HCT116 (cell line): Measurements from ENCODE around the gene CASP12. TPM values are rescaled to one million over a fixed set of nuclear protein-coding genes. Genes with fewer than 3 reads are reported as not detected.

ENCODE experiments used
- ATAC-seq: fragments of 200-7000 bp; cut with Tn5 transposase; 2 replicates; pipeline ENCODE4 v1.9.1; 2020; ENCODE audit warnings: mild to moderate bottlenecking, moderate library complexity
- BruUV-seq: library from RNA; stranded (reverse); fragments of 400-500 nt; replicated peaks from 2 replicates; lab custom pipeline; 2021; lab: Mats Ljungman, UMichigan
- CTCF ChIA-PET: fragments of 300-600 bp; sonication (Branson Sonifier 250); formaldehyde crosslinking; loops from one replicate; lab custom pipeline; 2021; ENCODE audit warnings: antibody characterized with exemption; lab: Charles Lee
- POLR2A ChIA-PET: fragments of 300-600, 350-600 bp; sonication (Branson Sonifier 250); formaldehyde crosslinking; loops from one replicate; lab custom pipeline; 2021; ENCODE audit warnings: antibody characterized with exemption; lab: Charles Lee
- RAD21 ChIA-PET, 2 experiments: fragments of 300-600 bp; sonication (Branson Sonifier 250); formaldehyde crosslinking; loops; one replicate each; lab custom pipeline; 2023; ENCODE audit warnings: low total read pairs in 2 of 2; ENCODE audit not compliant: uncharacterized antibody in 2 of 2, unreplicated experiment in 2 of 2, low non-redundant PET in 1 of 2; lab: Charles Lee
- DNase-seq: peaks from one replicate; pipeline ENCODE4 v3.0.0-alpha.2; 2010; ENCODE audit warnings: low read depth, low spot score
- H2AFZ ChIP-seq: fragments of 200-600 bp; shearing (Covaris generic), sonication (generic); 2 replicates; pipeline ENCODE4 v1.6.1; 2017; ENCODE audit warnings: low read depth, mixed run types, mixed read lengths, antibody characterized with exemption, low read length; ENCODE audit not compliant: poor library complexity, severe bottlenecking
- H3K27ac ChIP-seq: 2 replicates; pipeline ENCODE4 v1.5.1; 2012; ENCODE audit warnings: low read depth, low read length
- H3K27me3 ChIP-seq: fragments of 200-600 bp; sonication (generic); 2 replicates; pipeline ENCODE4 v1.6.1; 2016; ENCODE audit warnings: mixed run types, low read length, mixed read lengths; ENCODE audit not compliant: insufficient read depth
- H3K36me3 ChIP-seq, 2 experiments: fragments of 200-500 bp in 1 of 2; fragments of 200-600 bp in 1 of 2; sonication (Bioruptor generic) in 1 of 2; sonication (generic) in 1 of 2; 2 replicates each; pipeline versions ENCODE4 v1.5.1 to v1.6.1; 2014 to 2016; ENCODE audit warnings: low read length in 2 of 2, inconsistent platforms in 1 of 2, mixed read lengths in 1 of 2, mixed run types in 1 of 2; ENCODE audit not compliant: insufficient read depth in 2 of 2, control insufficient read depth in 1 of 2
- H3K4me1 ChIP-seq, 2 experiments: fragments of 200-600 bp in 1 of 2; sonication (generic) in 1 of 2; 2 replicates each; pipeline versions ENCODE4 v1.5.1 to v1.6.1; 2012 to 2017; ENCODE audit warnings: low read length in 2 of 2, inconsistent platforms in 1 of 2, mild to moderate bottlenecking in 1 of 2, mixed read lengths in 1 of 2, mixed run types in 1 of 2, moderate library complexity in 1 of 2; ENCODE audit not compliant: insufficient read depth in 2 of 2, control insufficient read depth in 1 of 2
- H3K4me2 ChIP-seq: fragments of 200-600 bp; sonication (generic); 2 replicates; pipeline ENCODE4 v1.6.1; 2017; ENCODE audit warnings: mixed run types, low read length, mixed read lengths
- H3K4me3 ChIP-seq, 2 experiments: fragments of 200-600 bp in 1 of 2; sonication (generic) in 1 of 2; replicated peaks in 1 of 2; 2 replicates each; pipeline ENCODE4 v1.5.1; 2011 to 2016; ENCODE audit warnings: low read length in 2 of 2, control low read depth in 1 of 2, low read depth in 1 of 2, mild to moderate bottlenecking in 1 of 2, mixed read lengths in 1 of 2, mixed run types in 1 of 2
- H3K79me2 ChIP-seq: fragments of 200-600 bp; sonication (generic); 2 replicates; pipeline ENCODE4 v1.6.1; 2017; ENCODE audit warnings: mild to moderate bottlenecking, mixed run types, low read length, moderate library complexity, mixed read lengths; ENCODE audit not compliant: insufficient read depth
- H3K9ac ChIP-seq: fragments of 200-600 bp; sonication (generic); 2 replicates; pipeline ENCODE4 v1.6.1; 2016; ENCODE audit warnings: low read length, mixed read lengths
- H3K9me2 ChIP-seq: fragments of 200-600 bp; sonication (generic), shearing (Covaris generic); 2 replicates; pipeline ENCODE4 v1.6.1; 2017; ENCODE audit warnings: mixed run types, mild to moderate bottlenecking, moderate library complexity; ENCODE audit not compliant: insufficient read depth
- H3K9me3 ChIP-seq, 2 experiments: fragments of 200-500 bp in 1 of 2; fragments of 200-600 bp in 1 of 2; sonication (Bioruptor generic) in 1 of 2; sonication (generic) in 1 of 2; 2 replicates each; pipeline ENCODE4 v1.6.1; 2014 to 2017; ENCODE audit warnings: low read length in 2 of 2, mixed read lengths in 2 of 2, inconsistent platforms in 1 of 2, low read depth in 1 of 2, mild to moderate bottlenecking in 1 of 2, mixed run types in 1 of 2, moderate library complexity in 1 of 2; ENCODE audit not compliant: control insufficient read depth in 1 of 2, insufficient read depth in 1 of 2
- H4K20me1 ChIP-seq: fragments of 200-600 bp; sonication (generic), shearing (Covaris generic); 2 replicates; pipeline ENCODE4 v1.6.1; 2017; ENCODE audit warnings: mixed run types, mild to moderate bottlenecking, moderate library complexity; ENCODE audit not compliant: insufficient read depth
- CBX3 ChIP-seq: IDR thresholded peaks from 2 replicates; pipeline ENCODE4 v1.6.1; 2012; ENCODE audit warnings: low read depth
- CEBPB ChIP-seq: IDR thresholded peaks from 2 replicates; pipeline ENCODE4 v1.6.1; 2012; ENCODE audit warnings: low read depth
- EGR1 ChIP-seq: IDR thresholded peaks from 2 replicates; pipeline ENCODE4 v1.6.1; 2012; ENCODE audit warnings: low read depth
- ELF1 ChIP-seq: IDR thresholded peaks from 2 replicates; pipeline ENCODE4 v1.6.1; 2012; ENCODE audit warnings: low read depth, borderline replicate concordance
- FOSL1 ChIP-seq: IDR thresholded peaks from 2 replicates; pipeline ENCODE4 v1.6.1; 2012; ENCODE audit warnings: low read depth
- JUND ChIP-seq: IDR thresholded peaks from 2 replicates; pipeline ENCODE4 v1.6.1; 2012
- POLR2A ChIP-seq: IDR thresholded peaks from 2 replicates; pipeline ENCODE4 v1.7.0; 2011; ENCODE audit warnings: borderline replicate concordance; ENCODE audit not compliant: insufficient read depth, insufficient read length; ENCODE audit errors: extremely low read depth
- POLR2AphosphoS5 ChIP-seq: IDR thresholded peaks from 2 replicates; pipeline ENCODE4 v1.6.1; 2011; ENCODE audit warnings: mild to moderate bottlenecking, low read depth, low read length, moderate library complexity
- RAD21 ChIP-seq: IDR thresholded peaks from 2 replicates; pipeline ENCODE4 v1.6.1; 2012; ENCODE audit warnings: low read depth, mild to moderate bottlenecking
- SP1 ChIP-seq: IDR thresholded peaks from 2 replicates; pipeline ENCODE4 v1.6.1; 2012; ENCODE audit warnings: low read depth
- SRF ChIP-seq: IDR thresholded peaks from 2 replicates; pipeline ENCODE4 v1.6.1; 2012; ENCODE audit warnings: low read depth
- TCF7L2 ChIP-seq: IDR thresholded peaks from 2 replicates; pipeline ENCODE4 v1.7.0; 2011; ENCODE audit warnings: borderline replicate concordance, inconsistent platforms; ENCODE audit not compliant: insufficient read depth, insufficient read length; ENCODE audit errors: extremely low read depth
- ZNF274 ChIP-seq: fragments of 200-500 bp; sonication (Bioruptor generic); IDR thresholded peaks from 2 replicates; pipeline ENCODE4 v1.6.1; 2014; ENCODE audit warnings: mild to moderate bottlenecking, low read depth, low read length, inconsistent platforms
- intact Hi-C: fragments of 100-400 bp; cut with micrococcal nuclease; formaldehyde crosslinking; loops from 2 replicates; pipeline ENCODE4 v1.10.0; 2022
- total RNA-seq: library from RNA; stranded (reverse); gene quantifications from one replicate; pipeline ENCODE4 v1.2.1, GENCODE V29; 2021; ENCODE audit not compliant: unreplicated experiment
- TF ChIP-seq, protein P1 (sequence below): IDR thresholded peaks from 2 replicates; pipeline ENCODE4 v1.6.1; 2012; ENCODE audit warnings: low read depth
- TF ChIP-seq, protein P2 (sequence below): IDR thresholded peaks from 2 replicates; pipeline ENCODE4 v1.6.1; 2012
- TF ChIP-seq, protein P3 (sequence below): IDR thresholded peaks from 2 replicates; pipeline ENCODE4 v1.6.1; 2011; ENCODE audit warnings: mild to moderate bottlenecking, low read length, moderate library complexity; ENCODE audit not compliant: insufficient replicate concordance; ENCODE audit errors: extremely low read depth
- TF ChIP-seq, protein P4 (sequence below), 3 experiments: fragments of 200-600 bp in 1 of 3; sonication (generic) in 1 of 3; IDR thresholded peaks in 2 of 3; conservative IDR thresholded peaks in 1 of 3; 2 replicates each; pipeline ENCODE4 v1.5.1; 2012 to 2017; ENCODE audit warnings: low read depth in 2 of 3, low read length in 2 of 3, antibody characterized with exemption in 1 of 3, borderline replicate concordance in 1 of 3, control low read depth in 1 of 3, mild to moderate bottlenecking in 1 of 3, mixed read lengths in 1 of 3, mixed run types in 1 of 3, moderate library complexity in 1 of 3; ENCODE audit not compliant: insufficient read depth in 1 of 3
- TF ChIP-seq, protein P5 (sequence below): IDR thresholded peaks from 2 replicates; pipeline ENCODE4 v1.6.1; 2012

Gene CASP12
- total RNA-seq, 1 experiment from 2014 or later = not detected

DNA sequence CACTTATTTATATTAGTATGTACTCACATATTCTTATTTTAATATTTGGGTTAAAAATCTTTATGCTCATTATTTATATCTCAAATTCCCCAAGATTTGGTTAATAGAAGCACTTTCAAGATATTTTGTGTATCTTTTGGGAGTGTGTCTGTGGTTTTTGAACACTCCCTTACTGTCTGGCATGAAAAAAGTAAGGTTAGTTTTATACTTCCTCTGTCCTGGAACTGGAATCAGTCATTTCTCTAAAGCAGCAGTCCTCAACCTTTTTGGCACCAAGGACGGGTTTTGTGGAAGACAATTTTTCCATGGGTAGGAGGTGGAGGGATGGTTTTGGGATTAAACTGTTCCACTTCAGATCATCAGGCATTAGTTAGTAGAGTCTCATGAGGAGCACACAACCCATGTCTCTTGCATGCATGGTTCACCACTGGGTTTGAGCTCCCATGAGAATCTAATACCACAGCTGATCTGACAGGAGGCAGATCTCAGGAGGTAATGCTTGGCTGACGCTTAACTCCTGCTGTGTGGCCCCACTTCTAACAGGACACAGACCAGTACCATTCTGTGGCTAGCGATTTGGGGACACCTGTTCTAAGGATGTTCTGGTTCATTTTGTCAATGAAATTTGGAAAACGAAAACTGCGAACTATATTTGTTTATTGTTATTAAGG, 60.2 kb downstream of the CASP12 start:
- Histone ChIP-seq H3K36me3 (no peaks in the 10 kb centered on the region), H3K27ac (no peak overlapping the region), H3K4me2 (no peak overlapping the region), H4K20me1 (no peaks in the 10 kb centered on the region), H3K9me3 (no peaks in the 10 kb centered on the region), H3K9me2 (no peaks in the 10 kb centered on the region), H3K79me2 (no peaks in the 10 kb centered on the region), H3K4me3 (no peak overlapping the region)
- no peak for DNase-seq
- BruUV-seq = no TSS peak
- CTCF ChIA-PET = no interaction called here
- POLR2A ChIA-PET = no interaction called here
- intact Hi-C loops = no loop called here
- TF ChIP-seq CBX3 = no peak
- no peak for TF ChIP-seq JUND
- TF ChIP-seq, protein P1, sequence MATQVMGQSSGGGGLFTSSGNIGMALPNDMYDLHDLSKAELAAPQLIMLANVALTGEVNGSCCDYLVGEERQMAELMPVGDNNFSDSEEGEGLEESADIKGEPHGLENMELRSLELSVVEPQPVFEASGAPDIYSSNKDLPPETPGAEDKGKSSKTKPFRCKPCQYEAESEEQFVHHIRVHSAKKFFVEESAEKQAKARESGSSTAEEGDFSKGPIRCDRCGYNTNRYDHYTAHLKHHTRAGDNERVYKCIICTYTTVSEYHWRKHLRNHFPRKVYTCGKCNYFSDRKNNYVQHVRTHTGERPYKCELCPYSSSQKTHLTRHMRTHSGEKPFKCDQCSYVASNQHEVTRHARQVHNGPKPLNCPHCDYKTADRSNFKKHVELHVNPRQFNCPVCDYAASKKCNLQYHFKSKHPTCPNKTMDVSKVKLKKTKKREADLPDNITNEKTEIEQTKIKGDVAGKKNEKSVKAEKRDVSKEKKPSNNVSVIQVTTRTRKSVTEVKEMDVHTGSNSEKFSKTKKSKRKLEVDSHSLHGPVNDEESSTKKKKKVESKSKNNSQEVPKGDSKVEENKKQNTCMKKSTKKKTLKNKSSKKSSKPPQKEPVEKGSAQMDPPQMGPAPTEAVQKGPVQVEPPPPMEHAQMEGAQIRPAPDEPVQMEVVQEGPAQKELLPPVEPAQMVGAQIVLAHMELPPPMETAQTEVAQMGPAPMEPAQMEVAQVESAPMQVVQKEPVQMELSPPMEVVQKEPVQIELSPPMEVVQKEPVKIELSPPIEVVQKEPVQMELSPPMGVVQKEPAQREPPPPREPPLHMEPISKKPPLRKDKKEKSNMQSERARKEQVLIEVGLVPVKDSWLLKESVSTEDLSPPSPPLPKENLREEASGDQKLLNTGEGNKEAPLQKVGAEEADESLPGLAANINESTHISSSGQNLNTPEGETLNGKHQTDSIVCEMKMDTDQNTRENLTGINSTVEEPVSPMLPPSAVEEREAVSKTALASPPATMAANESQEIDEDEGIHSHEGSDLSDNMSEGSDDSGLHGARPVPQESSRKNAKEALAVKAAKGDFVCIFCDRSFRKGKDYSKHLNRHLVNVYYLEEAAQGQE = no peak
- no peak for TF ChIP-seq POLR2A
- TF ChIP-seq, protein P2, sequence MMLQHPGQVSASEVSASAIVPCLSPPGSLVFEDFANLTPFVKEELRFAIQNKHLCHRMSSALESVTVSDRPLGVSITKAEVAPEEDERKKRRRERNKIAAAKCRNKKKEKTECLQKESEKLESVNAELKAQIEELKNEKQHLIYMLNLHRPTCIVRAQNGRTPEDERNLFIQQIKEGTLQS = no peak
- no peak for TF ChIP-seq TCF7L2
- TF ChIP-seq ZNF274 = no peak
- TF ChIP-seq RAD21 = no peak
- no peak for TF ChIP-seq FOSL1
- no peak for TF ChIP-seq POLR2AphosphoS5
- no peak for TF ChIP-seq ELF1
- no peak for TF ChIP-seq SRF
- TF ChIP-seq, protein P3, sequence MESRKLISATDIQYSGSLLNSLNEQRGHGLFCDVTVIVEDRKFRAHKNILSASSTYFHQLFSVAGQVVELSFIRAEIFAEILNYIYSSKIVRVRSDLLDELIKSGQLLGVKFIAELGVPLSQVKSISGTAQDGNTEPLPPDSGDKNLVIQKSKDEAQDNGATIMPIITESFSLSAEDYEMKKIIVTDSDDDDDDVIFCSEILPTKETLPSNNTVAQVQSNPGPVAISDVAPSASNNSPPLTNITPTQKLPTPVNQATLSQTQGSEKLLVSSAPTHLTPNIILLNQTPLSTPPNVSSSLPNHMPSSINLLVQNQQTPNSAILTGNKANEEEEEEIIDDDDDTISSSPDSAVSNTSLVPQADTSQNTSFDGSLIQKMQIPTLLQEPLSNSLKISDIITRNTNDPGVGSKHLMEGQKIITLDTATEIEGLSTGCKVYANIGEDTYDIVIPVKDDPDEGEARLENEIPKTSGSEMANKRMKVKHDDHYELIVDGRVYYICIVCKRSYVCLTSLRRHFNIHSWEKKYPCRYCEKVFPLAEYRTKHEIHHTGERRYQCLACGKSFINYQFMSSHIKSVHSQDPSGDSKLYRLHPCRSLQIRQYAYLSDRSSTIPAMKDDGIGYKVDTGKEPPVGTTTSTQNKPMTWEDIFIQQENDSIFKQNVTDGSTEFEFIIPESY = no peak
- TF ChIP-seq, protein P4, sequence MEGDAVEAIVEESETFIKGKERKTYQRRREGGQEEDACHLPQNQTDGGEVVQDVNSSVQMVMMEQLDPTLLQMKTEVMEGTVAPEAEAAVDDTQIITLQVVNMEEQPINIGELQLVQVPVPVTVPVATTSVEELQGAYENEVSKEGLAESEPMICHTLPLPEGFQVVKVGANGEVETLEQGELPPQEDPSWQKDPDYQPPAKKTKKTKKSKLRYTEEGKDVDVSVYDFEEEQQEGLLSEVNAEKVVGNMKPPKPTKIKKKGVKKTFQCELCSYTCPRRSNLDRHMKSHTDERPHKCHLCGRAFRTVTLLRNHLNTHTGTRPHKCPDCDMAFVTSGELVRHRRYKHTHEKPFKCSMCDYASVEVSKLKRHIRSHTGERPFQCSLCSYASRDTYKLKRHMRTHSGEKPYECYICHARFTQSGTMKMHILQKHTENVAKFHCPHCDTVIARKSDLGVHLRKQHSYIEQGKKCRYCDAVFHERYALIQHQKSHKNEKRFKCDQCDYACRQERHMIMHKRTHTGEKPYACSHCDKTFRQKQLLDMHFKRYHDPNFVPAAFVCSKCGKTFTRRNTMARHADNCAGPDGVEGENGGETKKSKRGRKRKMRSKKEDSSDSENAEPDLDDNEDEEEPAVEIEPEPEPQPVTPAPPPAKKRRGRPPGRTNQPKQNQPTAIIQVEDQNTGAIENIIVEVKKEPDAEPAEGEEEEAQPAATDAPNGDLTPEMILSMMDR (IDR thresholded peaks at IDR 0.05 in 2 of 3, conservative IDR thresholded peaks at IDR 0.05 in 1 of 3; ENCODE audit: borderline replicate concordance in 1 of 3, insufficient read depth in 1 of 3, low read depth in 2 of 3, low read length in 2 of 3) = no peak
- TF ChIP-seq, protein P5, sequence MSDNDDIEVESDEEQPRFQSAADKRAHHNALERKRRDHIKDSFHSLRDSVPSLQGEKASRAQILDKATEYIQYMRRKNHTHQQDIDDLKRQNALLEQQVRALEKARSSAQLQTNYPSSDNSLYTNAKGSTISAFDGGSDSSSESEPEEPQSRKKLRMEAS = no peak
- TF ChIP-seq CEBPB = no peak
- TF ChIP-seq SP1 = no peak
- no peak for TF ChIP-seq EGR1
- TF ChIP-seq, all 23 proteins: peak for 0
- Histone ChIP-seq H3K4me1 (no peaks in the 10 kb centered on the region), H3K9ac (no peak overlapping the region), H3K27me3 (no peaks in the 10 kb centered on the region), H2AFZ (no peak overlapping the region)
- RAD21 ChIA-PET = no interaction called here
- no peak for ATAC-seq
